HCT116 (cell line): ENCODE data around the gene STAB1. TPM values are rescaled to one million over a fixed set of nuclear protein-coding genes. Genes with fewer than 3 reads are reported as not detected.

Experiments used
- ATAC-seq: fragments of 200-7000 bp; cut with Tn5 transposase; 2 replicates; pipeline ENCODE4 v1.9.1; 2020; ENCODE audit warnings: mild to moderate bottlenecking, moderate library complexity
- BruUV-seq: library from RNA; stranded (reverse); fragments of 400-500 nt; replicated peaks from 2 replicates; lab custom pipeline; 2021; lab: Mats Ljungman, UMichigan
- CTCF ChIA-PET: fragments of 300-600 bp; sonication (Branson Sonifier 250); formaldehyde crosslinking; loops from one replicate; lab custom pipeline; 2021; ENCODE audit warnings: antibody characterized with exemption; lab: Charles Lee
- POLR2A ChIA-PET: fragments of 300-600, 350-600 bp; sonication (Branson Sonifier 250); formaldehyde crosslinking; loops from one replicate; lab custom pipeline; 2021; ENCODE audit warnings: antibody characterized with exemption; lab: Charles Lee
- RAD21 ChIA-PET, 2 experiments: fragments of 300-600 bp; sonication (Branson Sonifier 250); formaldehyde crosslinking; loops; one replicate each; lab custom pipeline; 2023; ENCODE audit warnings: low total read pairs in 2 of 2; ENCODE audit not compliant: uncharacterized antibody in 2 of 2, unreplicated experiment in 2 of 2, low non-redundant PET in 1 of 2; lab: Charles Lee
- DNase-seq: peaks from one replicate; pipeline ENCODE4 v3.0.0-alpha.2; 2010; ENCODE audit warnings: low read depth, low spot score
- H2AFZ ChIP-seq: fragments of 200-600 bp; shearing (Covaris generic), sonication (generic); 2 replicates; pipeline ENCODE4 v1.6.1; 2017; ENCODE audit warnings: low read depth, mixed run types, mixed read lengths, antibody characterized with exemption, low read length; ENCODE audit not compliant: poor library complexity, severe bottlenecking
- H3K27ac ChIP-seq: 2 replicates; pipeline ENCODE4 v1.5.1; 2012; ENCODE audit warnings: low read depth, low read length
- H3K27me3 ChIP-seq: fragments of 200-600 bp; sonication (generic); 2 replicates; pipeline ENCODE4 v1.6.1; 2016; ENCODE audit warnings: mixed run types, low read length, mixed read lengths; ENCODE audit not compliant: insufficient read depth
- H3K36me3 ChIP-seq, 2 experiments: fragments of 200-500 bp in 1 of 2; fragments of 200-600 bp in 1 of 2; sonication (Bioruptor generic) in 1 of 2; sonication (generic) in 1 of 2; 2 replicates each; pipeline versions ENCODE4 v1.5.1 to v1.6.1; 2014 to 2016; ENCODE audit warnings: low read length in 2 of 2, inconsistent platforms in 1 of 2, mixed read lengths in 1 of 2, mixed run types in 1 of 2; ENCODE audit not compliant: insufficient read depth in 2 of 2, control insufficient read depth in 1 of 2
- H3K4me1 ChIP-seq, 2 experiments: fragments of 200-600 bp in 1 of 2; sonication (generic) in 1 of 2; 2 replicates each; pipeline versions ENCODE4 v1.5.1 to v1.6.1; 2012 to 2017; ENCODE audit warnings: low read length in 2 of 2, inconsistent platforms in 1 of 2, mild to moderate bottlenecking in 1 of 2, mixed read lengths in 1 of 2, mixed run types in 1 of 2, moderate library complexity in 1 of 2; ENCODE audit not compliant: insufficient read depth in 2 of 2, control insufficient read depth in 1 of 2
- H3K4me2 ChIP-seq: fragments of 200-600 bp; sonication (generic); 2 replicates; pipeline ENCODE4 v1.6.1; 2017; ENCODE audit warnings: mixed run types, low read length, mixed read lengths
- H3K4me3 ChIP-seq, 2 experiments: fragments of 200-600 bp in 1 of 2; sonication (generic) in 1 of 2; replicated peaks in 1 of 2; 2 replicates each; pipeline ENCODE4 v1.5.1; 2011 to 2016; ENCODE audit warnings: low read length in 2 of 2, control low read depth in 1 of 2, low read depth in 1 of 2, mild to moderate bottlenecking in 1 of 2, mixed read lengths in 1 of 2, mixed run types in 1 of 2
- H3K79me2 ChIP-seq: fragments of 200-600 bp; sonication (generic); 2 replicates; pipeline ENCODE4 v1.6.1; 2017; ENCODE audit warnings: mild to moderate bottlenecking, mixed run types, low read length, moderate library complexity, mixed read lengths; ENCODE audit not compliant: insufficient read depth
- H3K9ac ChIP-seq: fragments of 200-600 bp; sonication (generic); 2 replicates; pipeline ENCODE4 v1.6.1; 2016; ENCODE audit warnings: low read length, mixed read lengths
- H3K9me2 ChIP-seq: fragments of 200-600 bp; sonication (generic), shearing (Covaris generic); 2 replicates; pipeline ENCODE4 v1.6.1; 2017; ENCODE audit warnings: mixed run types, mild to moderate bottlenecking, moderate library complexity; ENCODE audit not compliant: insufficient read depth
- H3K9me3 ChIP-seq, 2 experiments: fragments of 200-500 bp in 1 of 2; fragments of 200-600 bp in 1 of 2; sonication (Bioruptor generic) in 1 of 2; sonication (generic) in 1 of 2; 2 replicates each; pipeline ENCODE4 v1.6.1; 2014 to 2017; ENCODE audit warnings: low read length in 2 of 2, mixed read lengths in 2 of 2, inconsistent platforms in 1 of 2, low read depth in 1 of 2, mild to moderate bottlenecking in 1 of 2, mixed run types in 1 of 2, moderate library complexity in 1 of 2; ENCODE audit not compliant: control insufficient read depth in 1 of 2, insufficient read depth in 1 of 2
- H4K20me1 ChIP-seq: fragments of 200-600 bp; sonication (generic), shearing (Covaris generic); 2 replicates; pipeline ENCODE4 v1.6.1; 2017; ENCODE audit warnings: mixed run types, mild to moderate bottlenecking, moderate library complexity; ENCODE audit not compliant: insufficient read depth
- ATF3 ChIP-seq: IDR thresholded peaks from 2 replicates; pipeline ENCODE4 v1.6.1; 2012
- CBX3 ChIP-seq: IDR thresholded peaks from 2 replicates; pipeline ENCODE4 v1.6.1; 2012; ENCODE audit warnings: low read depth
- CEBPB ChIP-seq: IDR thresholded peaks from 2 replicates; pipeline ENCODE4 v1.6.1; 2012; ENCODE audit warnings: low read depth
- EGR1 ChIP-seq: IDR thresholded peaks from 2 replicates; pipeline ENCODE4 v1.6.1; 2012; ENCODE audit warnings: low read depth
- ELF1 ChIP-seq: IDR thresholded peaks from 2 replicates; pipeline ENCODE4 v1.6.1; 2012; ENCODE audit warnings: low read depth, borderline replicate concordance
- EZH2 ChIP-seq: fragments of 200-600 bp; sonication (generic); IDR thresholded peaks from 2 replicates; pipeline ENCODE4 v1.6.1; 2017; ENCODE audit warnings: antibody characterized with exemption, mixed run types
- FOSL1 ChIP-seq: IDR thresholded peaks from 2 replicates; pipeline ENCODE4 v1.6.1; 2012; ENCODE audit warnings: low read depth
- JUND ChIP-seq: IDR thresholded peaks from 2 replicates; pipeline ENCODE4 v1.6.1; 2012
- MAX ChIP-seq: IDR thresholded peaks from 2 replicates; pipeline ENCODE4 v1.6.1; 2012
- POLR2A ChIP-seq: IDR thresholded peaks from 2 replicates; pipeline ENCODE4 v1.7.0; 2011; ENCODE audit warnings: borderline replicate concordance; ENCODE audit not compliant: insufficient read depth, insufficient read length; ENCODE audit errors: extremely low read depth
- POLR2AphosphoS5 ChIP-seq: IDR thresholded peaks from 2 replicates; pipeline ENCODE4 v1.6.1; 2011; ENCODE audit warnings: mild to moderate bottlenecking, low read depth, low read length, moderate library complexity
- RAD21 ChIP-seq: IDR thresholded peaks from 2 replicates; pipeline ENCODE4 v1.6.1; 2012; ENCODE audit warnings: low read depth, mild to moderate bottlenecking
- SIN3A ChIP-seq: IDR thresholded peaks from 2 replicates; pipeline ENCODE4 v1.6.1; 2012; ENCODE audit warnings: low read depth
- SRF ChIP-seq: IDR thresholded peaks from 2 replicates; pipeline ENCODE4 v1.6.1; 2012; ENCODE audit warnings: low read depth
- ZNF274 ChIP-seq: fragments of 200-500 bp; sonication (Bioruptor generic); IDR thresholded peaks from 2 replicates; pipeline ENCODE4 v1.6.1; 2014; ENCODE audit warnings: mild to moderate bottlenecking, low read depth, low read length, inconsistent platforms
- intact Hi-C: fragments of 100-400 bp; cut with micrococcal nuclease; formaldehyde crosslinking; loops from 2 replicates; pipeline ENCODE4 v1.10.0; 2022
- total RNA-seq: library from RNA; stranded (reverse); gene quantifications from one replicate; pipeline ENCODE4 v1.2.1, GENCODE V29; 2021; ENCODE audit not compliant: unreplicated experiment
- TF ChIP-seq, protein P1 (sequence below), 3 experiments: fragments of 200-600 bp in 1 of 3; sonication (generic) in 1 of 3; IDR thresholded peaks in 2 of 3; conservative IDR thresholded peaks in 1 of 3; 2 replicates each; pipeline ENCODE4 v1.5.1; 2012 to 2017; ENCODE audit warnings: low read depth in 2 of 3, low read length in 2 of 3, antibody characterized with exemption in 1 of 3, borderline replicate concordance in 1 of 3, control low read depth in 1 of 3, mild to moderate bottlenecking in 1 of 3, mixed read lengths in 1 of 3, mixed run types in 1 of 3, moderate library complexity in 1 of 3; ENCODE audit not compliant: insufficient read depth in 1 of 3
- TF ChIP-seq, protein P2 (sequence below): IDR thresholded peaks from 2 replicates; pipeline ENCODE4 v1.6.1; 2011; ENCODE audit warnings: mild to moderate bottlenecking, low read length, moderate library complexity; ENCODE audit not compliant: insufficient replicate concordance; ENCODE audit errors: extremely low read depth

STAB1 gene
- total RNA-seq, 1 experiment from 2014 or later = 0.44 TPM

DNA sequence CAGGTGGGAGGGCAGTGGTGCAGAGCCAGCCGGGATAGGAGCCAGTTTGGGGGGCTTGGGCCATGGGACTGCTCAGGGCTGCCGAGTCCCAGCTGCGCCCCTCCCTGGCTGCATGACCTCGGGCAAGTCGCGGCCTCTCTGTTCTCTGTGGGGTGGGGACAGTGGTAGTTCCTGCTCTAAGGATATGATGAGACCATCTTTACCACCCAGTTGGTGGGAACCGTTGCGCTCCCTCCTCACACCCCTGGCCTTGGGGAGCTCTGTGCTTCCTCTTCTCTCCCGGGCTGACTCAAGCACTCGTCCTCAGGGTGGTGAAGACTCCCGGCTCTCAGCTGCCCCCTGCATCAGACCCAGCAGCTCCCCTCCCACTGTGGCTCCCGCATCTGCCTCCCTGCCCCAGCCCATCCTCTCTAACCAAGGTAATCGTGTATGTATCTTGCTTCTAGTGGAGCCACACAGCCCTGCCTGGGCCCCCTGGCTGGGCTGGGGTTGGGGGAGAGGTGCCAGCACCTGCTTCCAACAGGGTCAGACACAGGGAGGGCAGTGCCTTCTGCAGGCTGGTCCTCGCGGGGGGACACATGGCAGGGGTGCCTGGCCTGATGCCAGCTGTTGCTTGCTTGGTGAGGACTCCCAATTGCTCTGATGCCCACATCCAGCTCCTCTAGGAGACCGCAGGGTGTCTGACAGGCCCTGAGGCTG, 15.1 kb upstream of the STAB1 start:
- TF ChIP-seq MAX (no peak), ELF1 (no peak), ATF3 (no peak), POLR2A (no peak), SRF (no peak), CEBPB (no peak), JUND (no peak), POLR2AphosphoS5 (no peak), EGR1 (no peak), ZNF274 (no peak), FOSL1 (no peak), RAD21 (no peak), CBX3 (no peak), SIN3A (no peak), EZH2 (no peak)
- TF ChIP-seq, protein P1, sequence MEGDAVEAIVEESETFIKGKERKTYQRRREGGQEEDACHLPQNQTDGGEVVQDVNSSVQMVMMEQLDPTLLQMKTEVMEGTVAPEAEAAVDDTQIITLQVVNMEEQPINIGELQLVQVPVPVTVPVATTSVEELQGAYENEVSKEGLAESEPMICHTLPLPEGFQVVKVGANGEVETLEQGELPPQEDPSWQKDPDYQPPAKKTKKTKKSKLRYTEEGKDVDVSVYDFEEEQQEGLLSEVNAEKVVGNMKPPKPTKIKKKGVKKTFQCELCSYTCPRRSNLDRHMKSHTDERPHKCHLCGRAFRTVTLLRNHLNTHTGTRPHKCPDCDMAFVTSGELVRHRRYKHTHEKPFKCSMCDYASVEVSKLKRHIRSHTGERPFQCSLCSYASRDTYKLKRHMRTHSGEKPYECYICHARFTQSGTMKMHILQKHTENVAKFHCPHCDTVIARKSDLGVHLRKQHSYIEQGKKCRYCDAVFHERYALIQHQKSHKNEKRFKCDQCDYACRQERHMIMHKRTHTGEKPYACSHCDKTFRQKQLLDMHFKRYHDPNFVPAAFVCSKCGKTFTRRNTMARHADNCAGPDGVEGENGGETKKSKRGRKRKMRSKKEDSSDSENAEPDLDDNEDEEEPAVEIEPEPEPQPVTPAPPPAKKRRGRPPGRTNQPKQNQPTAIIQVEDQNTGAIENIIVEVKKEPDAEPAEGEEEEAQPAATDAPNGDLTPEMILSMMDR (IDR thresholded peaks at IDR 0.05 in 2 of 3, conservative IDR thresholded peaks at IDR 0.05 in 1 of 3; ENCODE audit: borderline replicate concordance in 1 of 3, insufficient read depth in 1 of 3, low read depth in 2 of 3, low read length in 2 of 3) = no peak
- TF ChIP-seq, protein P2, sequence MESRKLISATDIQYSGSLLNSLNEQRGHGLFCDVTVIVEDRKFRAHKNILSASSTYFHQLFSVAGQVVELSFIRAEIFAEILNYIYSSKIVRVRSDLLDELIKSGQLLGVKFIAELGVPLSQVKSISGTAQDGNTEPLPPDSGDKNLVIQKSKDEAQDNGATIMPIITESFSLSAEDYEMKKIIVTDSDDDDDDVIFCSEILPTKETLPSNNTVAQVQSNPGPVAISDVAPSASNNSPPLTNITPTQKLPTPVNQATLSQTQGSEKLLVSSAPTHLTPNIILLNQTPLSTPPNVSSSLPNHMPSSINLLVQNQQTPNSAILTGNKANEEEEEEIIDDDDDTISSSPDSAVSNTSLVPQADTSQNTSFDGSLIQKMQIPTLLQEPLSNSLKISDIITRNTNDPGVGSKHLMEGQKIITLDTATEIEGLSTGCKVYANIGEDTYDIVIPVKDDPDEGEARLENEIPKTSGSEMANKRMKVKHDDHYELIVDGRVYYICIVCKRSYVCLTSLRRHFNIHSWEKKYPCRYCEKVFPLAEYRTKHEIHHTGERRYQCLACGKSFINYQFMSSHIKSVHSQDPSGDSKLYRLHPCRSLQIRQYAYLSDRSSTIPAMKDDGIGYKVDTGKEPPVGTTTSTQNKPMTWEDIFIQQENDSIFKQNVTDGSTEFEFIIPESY = no peak
- no peaks in the 10 kb centered on the region for H4K20me1 ChIP-seq
- H3K4me3 ChIP-seq = no peak overlapping the region
- peaks cover 37 to 43% of the 10 kb centered on the region in 2 experiments; a peak in 3 of 4 replicates for H3K36me3 ChIP-seq
- no peaks in the 10 kb centered on the region for H3K4me1 ChIP-seq
- H3K4me2 ChIP-seq = no peak overlapping the region
- intact Hi-C loops = loop anchor here (10.0 kb wide), 1 partner anchor 595 kb away; no protein-coding TSS in a partner anchor
- POLR2A ChIA-PET = no interaction called here
- no peak for DNase-seq
- ATAC-seq = no peak
- H2AFZ ChIP-seq = no peak overlapping the region
- H3K9ac ChIP-seq = no peak overlapping the region
- no peaks in the 10 kb centered on the region for H3K79me2 ChIP-seq
- no peak overlapping the region for H3K27ac ChIP-seq
- no TSS peak for BruUV-seq
- CTCF ChIA-PET = no interaction called here
- RAD21 ChIA-PET = no interaction called here
- no peaks in the 10 kb centered on the region for H3K9me3 ChIP-seq
- H3K27me3 ChIP-seq = no peaks in the 10 kb centered on the region
- no peaks in the 10 kb centered on the region for H3K9me2 ChIP-seq
